ENCODE data around the gene FBXL20.

DNA sequence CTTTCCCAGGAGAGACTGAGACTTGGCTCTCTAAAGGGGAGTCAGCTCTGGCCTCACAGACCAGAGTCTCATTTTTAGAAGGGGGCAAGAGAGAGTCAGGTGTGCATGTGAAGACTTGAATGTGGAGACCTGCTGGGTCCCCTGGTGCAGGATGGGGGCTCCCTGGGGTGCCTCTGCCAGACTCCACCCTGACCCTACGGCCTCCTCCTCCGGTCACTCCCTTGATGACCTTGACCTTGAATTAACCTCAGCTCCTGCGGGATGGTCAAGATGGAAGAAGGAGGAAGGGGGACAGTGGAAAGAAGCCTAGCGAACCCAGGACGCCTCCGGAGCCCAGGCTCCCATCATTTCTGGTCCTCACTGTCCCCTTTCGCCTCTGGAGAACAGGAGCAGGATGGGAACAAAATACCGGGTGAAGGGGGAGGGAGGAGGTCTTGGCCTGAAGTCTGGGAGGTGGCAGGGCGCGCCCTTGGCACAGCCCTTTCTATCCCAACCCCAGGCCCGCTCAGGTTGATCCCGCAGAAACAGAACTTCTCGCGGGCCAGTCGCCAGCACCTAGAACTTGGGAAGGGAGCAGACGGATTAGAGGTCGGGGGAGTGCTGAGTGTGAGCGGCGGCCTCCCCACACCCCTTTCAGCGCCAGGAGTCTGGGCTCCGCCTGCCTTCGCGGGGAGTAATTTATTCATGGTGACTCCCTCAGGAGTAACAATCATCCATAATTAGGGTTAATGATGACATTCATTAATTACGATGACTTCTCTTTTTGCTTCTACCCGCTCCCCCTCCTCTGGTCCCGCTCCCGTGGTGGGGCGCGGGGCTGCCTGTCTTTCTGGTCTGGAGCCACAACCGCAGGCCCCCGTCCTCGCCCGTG lies 177.3 kb downstream of the FBXL20 start:
- TF ChIP-seq, protein P1, sequence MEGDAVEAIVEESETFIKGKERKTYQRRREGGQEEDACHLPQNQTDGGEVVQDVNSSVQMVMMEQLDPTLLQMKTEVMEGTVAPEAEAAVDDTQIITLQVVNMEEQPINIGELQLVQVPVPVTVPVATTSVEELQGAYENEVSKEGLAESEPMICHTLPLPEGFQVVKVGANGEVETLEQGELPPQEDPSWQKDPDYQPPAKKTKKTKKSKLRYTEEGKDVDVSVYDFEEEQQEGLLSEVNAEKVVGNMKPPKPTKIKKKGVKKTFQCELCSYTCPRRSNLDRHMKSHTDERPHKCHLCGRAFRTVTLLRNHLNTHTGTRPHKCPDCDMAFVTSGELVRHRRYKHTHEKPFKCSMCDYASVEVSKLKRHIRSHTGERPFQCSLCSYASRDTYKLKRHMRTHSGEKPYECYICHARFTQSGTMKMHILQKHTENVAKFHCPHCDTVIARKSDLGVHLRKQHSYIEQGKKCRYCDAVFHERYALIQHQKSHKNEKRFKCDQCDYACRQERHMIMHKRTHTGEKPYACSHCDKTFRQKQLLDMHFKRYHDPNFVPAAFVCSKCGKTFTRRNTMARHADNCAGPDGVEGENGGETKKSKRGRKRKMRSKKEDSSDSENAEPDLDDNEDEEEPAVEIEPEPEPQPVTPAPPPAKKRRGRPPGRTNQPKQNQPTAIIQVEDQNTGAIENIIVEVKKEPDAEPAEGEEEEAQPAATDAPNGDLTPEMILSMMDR (conservative IDR thresholded peaks at IDR 0.05; ENCODE audit: low read depth, low read length), result no peak
- TF ChIP-seq EZH2 (IDR thresholded peaks at IDR 0.05; ENCODE audit: low read length, unreplicated experiment) (no peak), EZH2phosphoT487 (IDR thresholded peaks at IDR 0.05; ENCODE audit: borderline replicate concordance, low read length) (no peak)
